ENCODE results near the gene CNRIP1.

The CNRIP1 gene

DNA sequence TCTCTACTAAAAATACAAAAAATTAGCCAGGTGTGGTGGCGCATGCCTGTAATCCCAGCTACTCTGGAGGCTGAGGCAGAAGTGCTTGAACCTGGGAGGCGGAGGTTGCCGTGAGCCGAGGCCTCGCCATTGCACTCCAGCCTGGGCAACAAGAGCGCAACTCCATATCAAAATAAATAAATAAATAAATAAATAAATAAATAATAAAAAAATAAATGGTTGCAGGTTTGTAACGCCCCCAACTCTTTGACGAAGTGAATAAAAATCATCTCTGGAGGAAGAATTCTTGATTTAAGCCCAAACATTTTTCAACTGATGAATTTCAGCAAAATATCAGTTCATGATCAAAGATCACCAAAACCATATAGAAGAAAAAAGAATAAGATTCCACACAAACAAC lies 13.3 kb upstream of the CNRIP1 start:
- H3K4me3 ChIP-seq (ENCODE audit: low read depth, low read length): no peak overlapping the region
- TF ChIP-seq, protein P1, sequence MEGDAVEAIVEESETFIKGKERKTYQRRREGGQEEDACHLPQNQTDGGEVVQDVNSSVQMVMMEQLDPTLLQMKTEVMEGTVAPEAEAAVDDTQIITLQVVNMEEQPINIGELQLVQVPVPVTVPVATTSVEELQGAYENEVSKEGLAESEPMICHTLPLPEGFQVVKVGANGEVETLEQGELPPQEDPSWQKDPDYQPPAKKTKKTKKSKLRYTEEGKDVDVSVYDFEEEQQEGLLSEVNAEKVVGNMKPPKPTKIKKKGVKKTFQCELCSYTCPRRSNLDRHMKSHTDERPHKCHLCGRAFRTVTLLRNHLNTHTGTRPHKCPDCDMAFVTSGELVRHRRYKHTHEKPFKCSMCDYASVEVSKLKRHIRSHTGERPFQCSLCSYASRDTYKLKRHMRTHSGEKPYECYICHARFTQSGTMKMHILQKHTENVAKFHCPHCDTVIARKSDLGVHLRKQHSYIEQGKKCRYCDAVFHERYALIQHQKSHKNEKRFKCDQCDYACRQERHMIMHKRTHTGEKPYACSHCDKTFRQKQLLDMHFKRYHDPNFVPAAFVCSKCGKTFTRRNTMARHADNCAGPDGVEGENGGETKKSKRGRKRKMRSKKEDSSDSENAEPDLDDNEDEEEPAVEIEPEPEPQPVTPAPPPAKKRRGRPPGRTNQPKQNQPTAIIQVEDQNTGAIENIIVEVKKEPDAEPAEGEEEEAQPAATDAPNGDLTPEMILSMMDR (IDR thresholded peaks at IDR 0.05; ENCODE audit: low read depth, low read length): no peak
- no peak for TF ChIP-seq MYC (IDR thresholded peaks at IDR 0.05; ENCODE audit: low read depth, low read length)
- TF ChIP-seq, protein P2, sequence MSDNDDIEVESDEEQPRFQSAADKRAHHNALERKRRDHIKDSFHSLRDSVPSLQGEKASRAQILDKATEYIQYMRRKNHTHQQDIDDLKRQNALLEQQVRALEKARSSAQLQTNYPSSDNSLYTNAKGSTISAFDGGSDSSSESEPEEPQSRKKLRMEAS (IDR thresholded peaks at IDR 0.05; ENCODE audit: low read depth, low read length): no peak
- no peak for TF ChIP-seq POLR2A (IDR thresholded peaks at IDR 0.05; ENCODE audit: extremely low read depth, insufficient read length)
- no peak for DNase-seq (ENCODE audit: low read depth)

DNA sequence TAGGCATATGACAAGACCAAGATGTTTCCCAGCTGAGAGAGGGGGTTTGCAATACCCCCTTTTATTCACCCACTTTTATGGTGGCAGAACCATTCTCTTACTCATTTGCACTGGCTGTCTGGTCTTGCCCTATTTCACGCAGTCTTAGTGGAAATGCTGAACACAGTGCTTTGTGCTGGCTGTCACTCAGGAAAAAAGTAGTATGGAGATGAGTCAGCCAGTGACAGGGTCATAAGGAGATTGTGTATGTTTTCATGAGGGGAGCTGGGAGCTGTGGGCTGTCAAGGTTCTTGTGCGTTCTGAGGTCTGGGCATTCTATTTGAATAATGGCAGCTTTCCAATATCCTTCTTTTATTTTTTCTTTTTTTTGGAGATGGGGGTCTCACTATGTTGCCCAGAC lies 10.9 kb upstream of the CNRIP1 start:
- TF ChIP-seq, protein P1 (IDR thresholded peaks at IDR 0.05; ENCODE audit: low read depth, low read length): no peak
- no peak for DNase-seq (ENCODE audit: low read depth)
- H3K4me3 ChIP-seq (ENCODE audit: low read depth, low read length): no peak overlapping the region

GRCh38 chr2:68328901-68329300 lies 9.2 kb upstream of the CNRIP1 start:
- H3K4me3 ChIP-seq (ENCODE audit: low read depth, low read length): no peak overlapping the region
- DNase-seq (ENCODE audit: low read depth): no peak
- TF ChIP-seq POLR2A (IDR thresholded peaks at IDR 0.05; ENCODE audit: extremely low read depth, insufficient read length) (no peak), MYC (IDR thresholded peaks at IDR 0.05; ENCODE audit: low read depth, low read length) (no peak)
- TF ChIP-seq, protein P2 (IDR thresholded peaks at IDR 0.05; ENCODE audit: low read depth, low read length): no peak
- TF ChIP-seq, protein P1 (IDR thresholded peaks at IDR 0.05; ENCODE audit: low read depth, low read length): no peak

DNA sequence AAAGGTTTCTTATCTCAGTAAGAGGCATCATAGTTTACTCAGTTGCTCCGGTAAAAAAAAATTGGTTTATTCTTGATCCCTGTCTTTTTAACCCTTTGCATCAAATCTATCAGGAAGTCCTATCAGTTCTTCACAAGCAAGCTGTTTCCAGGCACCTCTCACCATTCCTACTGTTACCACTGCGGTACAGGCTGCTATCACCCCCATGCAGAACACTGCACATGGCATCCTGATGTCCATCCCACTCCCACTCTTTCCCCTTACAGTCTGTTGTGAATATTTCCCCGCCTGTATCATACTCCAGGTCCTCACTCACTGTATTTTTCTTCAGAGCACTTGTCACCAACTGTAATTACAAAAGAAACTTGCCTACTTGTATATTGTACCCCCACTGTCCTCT lies 5.3 kb upstream of the CNRIP1 start:
- no peak overlapping the region for H3K4me3 ChIP-seq (ENCODE audit: low read depth, low read length)
- TF ChIP-seq, protein P1 (IDR thresholded peaks at IDR 0.05; ENCODE audit: low read depth, low read length): no peak
- TF ChIP-seq, protein P2 (IDR thresholded peaks at IDR 0.05; ENCODE audit: low read depth, low read length): no peak
- TF ChIP-seq POLR2A (IDR thresholded peaks at IDR 0.05; ENCODE audit: extremely low read depth, insufficient read length) (no peak), MYC (IDR thresholded peaks at IDR 0.05; ENCODE audit: low read depth, low read length) (no peak)
- DNase-seq (ENCODE audit: low read depth): no peak

DNA sequence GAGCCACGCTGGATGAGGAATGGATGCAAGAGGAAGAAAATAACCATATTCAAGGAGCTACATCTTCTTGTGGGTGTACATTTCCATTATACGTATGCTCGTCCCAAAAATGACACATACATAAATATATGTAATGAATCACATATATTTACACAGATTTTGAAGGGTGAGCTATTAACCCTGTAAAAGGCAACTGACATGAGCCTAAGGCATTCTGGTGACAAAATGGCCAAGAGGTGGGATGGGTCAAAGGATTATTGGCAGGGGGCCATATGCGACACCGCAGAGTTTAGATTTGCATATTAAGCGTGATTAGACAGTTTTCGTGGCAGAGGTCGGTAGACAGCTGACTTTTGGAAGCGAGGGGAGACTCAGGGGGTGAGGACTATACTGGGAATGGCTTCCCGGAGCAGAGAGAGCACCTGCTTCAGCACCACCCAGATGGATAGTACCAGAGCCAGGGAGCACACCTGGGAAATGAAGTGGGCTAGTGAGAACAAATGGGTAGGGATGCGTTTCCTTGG lies 431 bp upstream of the CNRIP1 start:
- DNase-seq (ENCODE audit: low read depth): peak; percentile 17
- TF ChIP-seq, protein P2 (IDR thresholded peaks at IDR 0.05; ENCODE audit: low read depth, low read length): no peak
- TF ChIP-seq, protein P1 (IDR thresholded peaks at IDR 0.05; ENCODE audit: low read depth, low read length): no peak
- TF ChIP-seq MYC (IDR thresholded peaks at IDR 0.05; ENCODE audit: low read depth, low read length) (no peak), POLR2A (IDR thresholded peaks at IDR 0.05; ENCODE audit: extremely low read depth, insufficient read length) (no peak)
- H3K4me3 ChIP-seq (ENCODE audit: low read depth, low read length): peak overlapping the region; percentile 42

- TF ChIP-seq POLR2A (IDR thresholded peaks at IDR 0.05; ENCODE audit: extremely low read depth, insufficient read length): no peak
- TF ChIP-seq MYC (IDR thresholded peaks at IDR 0.05; ENCODE audit: low read depth, low read length): no peak
- TF ChIP-seq, protein P1 (IDR thresholded peaks at IDR 0.05; ENCODE audit: low read depth, low read length): no peak
- TF ChIP-seq, protein P2 (IDR thresholded peaks at IDR 0.05; ENCODE audit: low read depth, low read length): no peak
- DNase-seq (ENCODE audit: low read depth): no peak
- H3K4me3 ChIP-seq (ENCODE audit: low read depth, low read length): peak overlapping the region; percentile 42
Measured at GRCh38 chr2:68318914-68319397, 793 bp downstream of the CNRIP1 start.

Measured in NB4 (cell line).